Pulmonary artery endothelial cell (primary cell): ENCODE data around the gene ULK2. TPM values are rescaled to one million over a fixed set of nuclear protein-coding genes. Genes with fewer than 3 reads are reported as not detected.

Experiments
- DNase-seq: peaks from one replicate; pipeline ENCODE4 v3.0.0-alpha.2; 2011; ENCODE audit warnings: low read depth, low spot score
- total RNA-seq: library from RNA; depleted of rRNA; stranded (reverse); fragments of >200 nt; gene quantifications from 2 replicates; pipeline ENCODE4 v1.2.3, GENCODE V29; 2014

The ULK2 gene
- total RNA-seq, 1 donor from 2014 or later, result 23.1 TPM

DNA sequence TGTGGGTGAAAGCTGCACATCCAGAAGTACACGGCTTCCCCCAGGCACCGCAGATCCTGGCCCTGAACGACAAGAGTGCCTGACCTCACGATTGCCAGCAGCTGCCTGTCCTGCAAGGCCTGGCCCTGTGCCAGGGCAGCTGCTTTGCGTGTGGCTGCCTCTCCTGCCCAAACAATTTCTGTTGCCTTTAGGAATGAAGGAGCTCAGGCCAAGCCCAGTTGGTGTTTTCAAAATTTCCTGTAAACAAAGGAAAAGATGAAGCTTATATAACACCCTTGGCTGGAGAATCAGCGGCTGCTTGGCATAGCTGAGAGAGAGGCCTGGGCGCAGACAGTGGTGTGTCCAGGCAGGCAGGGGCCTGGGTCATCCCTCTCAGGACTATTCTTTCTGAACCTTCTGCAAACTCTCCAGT lies 139.6 kb downstream of the ULK2 start:
- peak; percentile 74 for DNase-seq

DNA sequence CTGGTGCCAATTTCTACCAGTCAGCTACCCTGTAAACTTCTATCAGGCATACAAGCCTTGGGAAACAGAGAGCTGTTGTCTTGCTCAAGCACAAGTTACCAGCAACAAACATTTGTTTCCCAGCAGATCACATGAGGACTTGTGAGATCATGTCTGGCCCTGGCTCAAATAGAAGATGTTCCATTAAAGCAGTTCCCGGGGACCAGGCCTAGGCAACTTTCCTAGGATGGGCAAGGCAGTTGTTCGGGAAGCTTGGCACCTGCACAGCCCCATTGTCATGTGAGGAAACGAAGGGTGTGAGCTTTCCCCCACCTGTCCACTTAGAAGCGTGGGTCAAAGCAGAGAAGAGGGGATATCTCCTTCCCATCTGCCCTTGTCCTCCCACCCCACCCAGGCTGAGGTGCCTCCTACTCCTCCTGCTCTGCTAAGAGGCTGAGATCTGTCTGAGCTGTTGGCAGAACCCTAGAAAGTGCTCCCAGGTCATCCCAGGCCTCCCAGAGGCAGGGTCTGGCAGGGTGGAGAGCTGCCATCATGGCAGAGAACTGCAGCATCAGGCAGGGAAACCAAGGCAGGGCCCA lies 140.1 kb downstream of the ULK2 start:
- peak; percentile 60 for DNase-seq

DNA sequence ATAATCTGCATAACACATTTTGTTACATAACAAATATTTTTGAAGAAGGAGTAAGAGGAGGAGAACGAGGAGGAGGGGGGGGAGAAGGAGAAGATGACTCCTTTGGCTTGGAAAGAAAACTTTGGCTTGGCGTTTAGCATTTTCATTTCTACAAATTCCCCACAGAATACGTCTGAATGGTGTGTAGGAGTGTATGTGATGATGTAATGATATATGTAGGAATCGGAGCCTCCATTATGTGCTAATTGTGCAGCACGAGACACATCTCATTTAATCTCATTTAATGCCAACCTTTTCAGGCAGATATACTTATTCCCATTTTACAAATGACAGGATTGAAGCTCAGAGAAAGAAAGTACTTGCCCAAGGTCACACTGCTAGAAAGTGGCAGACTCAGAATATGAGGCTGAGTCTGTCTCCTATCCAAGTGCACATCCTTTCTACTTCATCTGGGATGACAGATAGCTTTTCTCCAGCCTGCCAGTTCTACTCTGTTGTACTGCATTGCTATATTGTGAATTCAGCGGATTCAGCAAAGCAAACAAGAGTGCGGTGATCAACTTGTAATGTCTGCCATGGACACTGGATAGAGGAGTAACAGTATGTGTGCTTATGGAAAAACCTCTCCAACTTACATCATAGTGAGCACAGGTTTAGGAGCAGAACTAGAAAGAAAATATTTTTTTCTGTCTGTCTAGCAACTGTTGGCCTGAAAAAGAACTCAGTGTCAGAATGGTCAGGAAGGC lies 140.9 kb downstream of the ULK2 start:
- DNase-seq, result no peak

DNA sequence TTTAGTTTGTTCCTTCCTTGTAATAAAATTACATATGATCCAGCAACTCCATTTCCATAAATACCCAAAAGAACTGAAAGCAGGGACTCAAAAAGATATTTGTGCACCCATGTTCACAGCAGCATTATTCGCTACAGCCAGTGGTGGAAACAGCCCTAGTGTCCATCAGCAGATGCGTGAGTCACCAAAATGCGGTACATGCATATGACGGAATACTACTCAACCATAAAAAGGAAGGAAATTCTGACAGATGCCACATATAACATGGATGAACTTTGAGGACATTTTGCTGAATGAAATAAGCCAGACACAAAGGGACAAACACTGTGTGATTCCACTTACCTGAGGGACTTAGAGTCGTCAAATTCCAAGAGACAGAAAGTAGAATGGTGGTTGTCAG lies 142.2 kb downstream of the ULK2 start:
- no peak for DNase-seq

DNA sequence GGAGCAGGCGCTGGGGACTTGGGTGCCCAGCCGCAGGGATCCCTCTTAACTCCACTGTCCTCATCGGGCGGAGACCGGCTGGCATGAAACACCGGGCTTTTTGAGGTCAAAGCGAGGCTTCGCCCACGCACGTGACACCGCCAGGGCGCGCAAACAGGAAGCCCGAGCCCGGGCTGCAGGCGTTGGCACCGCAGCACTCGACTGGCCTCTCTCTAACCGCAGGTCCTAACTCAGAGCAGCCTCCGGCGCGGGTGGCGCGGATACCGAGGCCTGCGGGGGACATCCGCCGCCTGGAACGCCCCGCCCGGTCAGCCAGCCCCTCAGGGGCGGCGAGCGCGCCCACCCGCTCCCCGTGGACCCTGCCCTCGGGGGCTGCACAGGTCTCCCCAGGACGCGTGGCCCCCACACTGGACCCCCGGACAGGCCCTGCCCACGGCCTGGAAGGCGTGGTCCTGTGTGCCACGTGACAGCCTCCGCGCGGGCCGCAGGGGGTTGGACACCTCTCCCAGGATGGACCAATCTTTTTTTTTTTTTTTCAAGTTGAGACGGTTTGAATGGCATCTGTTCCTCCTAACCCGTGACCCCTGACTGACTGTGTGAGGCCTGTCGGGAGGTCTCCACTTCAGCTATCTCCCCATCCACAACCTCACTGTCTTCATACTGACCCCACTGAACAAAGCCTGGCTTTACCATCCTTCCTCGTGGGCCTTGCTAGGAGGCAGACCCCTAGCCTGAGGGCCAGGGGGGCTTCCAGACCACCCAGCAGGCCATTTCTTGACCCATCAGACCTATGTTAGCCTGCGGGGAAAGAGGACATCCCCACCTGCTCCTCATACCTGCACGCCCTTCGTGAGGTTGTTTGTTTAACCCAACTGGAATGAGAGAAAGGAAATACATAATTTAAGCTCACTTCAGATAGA lies 143.0 kb downstream of the ULK2 start:
- no peak for DNase-seq

DNA sequence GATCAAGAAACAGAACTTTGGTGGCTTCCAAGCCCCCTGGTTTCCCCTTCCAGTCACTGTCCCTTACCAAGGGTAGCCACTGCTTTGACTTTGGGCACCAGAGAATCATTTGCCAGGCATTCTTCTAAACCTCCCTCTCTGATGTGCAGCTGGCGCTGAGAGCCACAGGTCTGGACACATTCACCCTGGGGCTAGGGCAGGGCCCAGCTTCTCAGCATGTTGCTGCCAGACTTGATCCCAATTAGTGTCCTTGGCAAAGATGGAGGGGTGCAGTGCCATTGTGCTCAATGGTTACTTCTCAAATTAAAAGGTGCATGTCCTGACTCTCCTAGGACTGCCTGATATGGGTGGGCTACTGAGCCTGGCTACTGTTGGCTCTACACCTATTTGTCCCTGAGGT lies 143.8 kb downstream of the ULK2 start:
- no peak for DNase-seq

Other genes with a start within 250 kb of the ULK2 start
- gene ALDH3A2, start 219.2 kb downstream of the ULK2 start, total RNA-seq, result 62.9 and 83.8 TPM in 2 replicates
- gene SLC47A2, start 151.4 kb downstream of the ULK2 start, total RNA-seq, result not detected in 2 replicates
- 1.5 and 1.8 TPM in 2 replicates for gene ALDH3A1, start 119.6 kb downstream of the ULK2 start, total RNA-seq
- 16.9 and 25.1 TPM in 2 replicates for gene AKAP10, start 109.9 kb upstream of the ULK2 start, total RNA-seq
- gene SPECC1, start 141.4 kb upstream of the ULK2 start, total RNA-seq, result 1.1 and 1.2 TPM in 2 replicates